WTC11 (cell line): ENCODE results near the gene TP63.

Experiments used
- CTCF ChIP-seq: fragments of 200-600 bp; IDR thresholded peaks from 2 replicates; pipeline ENCODE4 v1.8.0; 2022; ENCODE audit warnings: antibody characterized with exemption
- E2F4 ChIP-seq: sonication (generic); formaldehyde crosslinking; IDR thresholded peaks from 2 replicates; pipeline ENCODE4 v1.8.1; 2022; ENCODE audit warnings: low read depth, mild to moderate bottlenecking, moderate library complexity, missing genetic modification reagents, borderline replicate concordance
- HMGXB4 ChIP-seq: sonication (generic); formaldehyde crosslinking; IDR thresholded peaks from 2 replicates; pipeline ENCODE4 v1.8.1; 2023; ENCODE audit warnings: mild to moderate bottlenecking, moderate library complexity, missing genetic modification reagents
- SP1 ChIP-seq: sonication (generic); formaldehyde crosslinking; conservative IDR thresholded peaks from 2 replicates; pipeline ENCODE4 v1.8.1; 2022; ENCODE audit warnings: missing genetic modification reagents
- TEAD4 ChIP-seq: sonication (generic); formaldehyde crosslinking; IDR thresholded peaks from 2 replicates; pipeline ENCODE4 v1.8.0; 2022; ENCODE audit warnings: mild to moderate bottlenecking, missing genetic modification reagents
- USF1 ChIP-seq: sonication (generic); formaldehyde crosslinking; IDR thresholded peaks from 2 replicates; pipeline ENCODE4 v1.8.0; 2022; ENCODE audit warnings: mild to moderate bottlenecking, missing genetic modification reagents
- ZNF121 ChIP-seq: sonication (generic); formaldehyde crosslinking; IDR thresholded peaks from 2 replicates; pipeline ENCODE4 v1.8.0; 2023; ENCODE audit warnings: missing genetic modification reagents
- ZNF532 ChIP-seq: fragments of 250-450 bp; sonication (Bioruptor Pico); IDR thresholded peaks from 2 replicates; pipeline ENCODE4 v1.9.0; 2021; ENCODE audit warnings: mild to moderate bottlenecking, borderline replicate concordance

- TF ChIP-seq SP1 (CRISPR knock-in tag) (no peak), ZNF532 (CRISPR knock-in tag) (no peak), ZNF121 (CRISPR knock-in tag) (no peak), CTCF (no peak), HMGXB4 (no peak), E2F4 (no peak), TEAD4 (CRISPR knock-in tag) (no peak), USF1 (no peak)
These were observed 56.3 kb downstream of the TP63 start for GRCh38 chr3:189687475-189687874.
